Right lobe of liver (tissue), 6 donors: ENCODE results near the gene PLAGL2. TPM values are rescaled to one million over a fixed set of nuclear protein-coding genes. Genes with fewer than 3 reads are reported as not detected.

Experiments
- ATAC-seq, 4 donors: fragments of 200-7000 bp; cut with Tn5 transposase; one replicate each; pipeline ENCODE4 v1.9.1; 2020; ENCODE audit warnings: mild to moderate bottlenecking in 4 of 4, moderate library complexity in 4 of 4
- DNase-seq, 3 donors: peaks; one replicate each; pipeline ENCODE4 v3.0.0-alpha.2; 2020
- H3K27ac ChIP-seq, 3 donors: fragments of 200-600 bp; one replicate each; pipeline ENCODE4 v1.8.0; 2022
- H3K27me3 ChIP-seq, 2 donors: fragments of 200-600 bp; one replicate each; pipeline ENCODE4 v1.8.0; 2022
- H3K36me3 ChIP-seq, 4 donors: fragments of 200-600 bp; sonication (generic) in 1 of 4; one replicate each; pipeline versions ENCODE4 v1.5.1 to v1.8.0; 2017 to 2022; ENCODE audit warnings: control low read depth in 1 of 4
- H3K4me1 ChIP-seq, 4 donors: fragments of 200-600 bp; sonication (generic) in 1 of 4; one replicate each; pipeline versions ENCODE4 v1.5.1 to v1.8.0; 2017 to 2022; ENCODE audit warnings: control low read depth in 1 of 4
- H3K4me3 ChIP-seq, 3 donors: fragments of 200-600 bp; one replicate each; pipeline ENCODE4 v1.8.0; 2022
- H3K9me3 ChIP-seq, 4 donors: fragments of 200-600 bp; sonication (generic) in 1 of 4; one replicate each; pipeline versions ENCODE4 v1.5.1 to v1.8.0; 2017 to 2022; ENCODE audit warnings: control low read depth in 1 of 4
- CTCF ChIP-seq, 4 donors: fragments of 200-600 bp in 3 of 4; fragments of 450-650 bp in 1 of 4; IDR thresholded peaks; one replicate each; pipeline versions ENCODE4 v1.5.1 to v1.8.0; 2016 to 2022; ENCODE audit warnings: antibody characterized with exemption in 4 of 4, mild to moderate bottlenecking in 2 of 4
- POLR2A ChIP-seq: fragments of 450-650 bp; IDR thresholded peaks from one replicate; pipeline ENCODE4 v1.6.1; 2017; ENCODE audit warnings: antibody characterized with exemption, mild to moderate bottlenecking
- whole genome bisulfite sequencing: methylation state at CpG from one replicate; pipeline ENCODE4 v1.1.6; 2018; ENCODE audit warnings: low coverage, low lambda C conversion rate; ENCODE audit not compliant: insufficient coverage; ENCODE audit errors: missing lambda C conversion rate; 5-methylcytosine and 5-hydroxymethylcytosine counted together
- intact Hi-C, 2 donors: fragments of 100-400 bp; cut with DNase I; formaldehyde crosslinking; loops; one replicate each; pipeline versions ENCODE4 v1.11.2 to v1.14.1; 2022
- total RNA-seq, 6 experiments: library from RNA; depleted of rRNA in 2 of 6; stranded (reverse); fragments of >200 nt in 2 of 6; fragmentation: NEBNext Ultra II Directional in 3 of 6; extraction: Animal tissue kit (Norgen Biotek cat#: 25700) in 3 of 6; gene quantifications; one replicate each; pipeline versions ENCODE4 v1.1.0 to v1.2.4, GENCODE V29; 2016 to 2023
- donor health status: DM: no; HTN: yes; CAD: no.
- donor health status: DM: no; HTN: no; CAD: no.
- donor health status: DM: no; HTN: no; CAD: no.
- donor health status: DM: no; HTN: yes; CAD: no.
- donor health status: DM: no; HTN: yes; CAD: no.

PLAGL2 gene
- total RNA-seq, 6 experiments from 2014 or later: 1.5 to 3.1 (median 2.4) TPM

- intact Hi-C loops: no loop called here
- no peak for ATAC-seq
- no peak overlapping the region for H3K27ac ChIP-seq
Observed at GRCh38 chr20:32184961-32185603, 22.5 kb downstream of the PLAGL2 start.

GRCh38 chr20:32183947-32184635 is 23.5 kb downstream of the PLAGL2 start:
- Histone ChIP-seq H3K4me3 (no peak overlapping the region), H3K4me1 (no peaks in the 10 kb centered on the region), H3K9me3 (no peaks in the 10 kb centered on the region), H3K27me3 (no peaks in the 10 kb centered on the region), H3K27ac (no peak overlapping the region), H3K36me3 (no peaks in the 10 kb centered on the region)
- WGBS: 86% methylated on average over 1 of the region's 4 CpGs
- intact Hi-C loops: no loop called here
- ATAC-seq: no peak
- TF ChIP-seq CTCF (IDR thresholded peaks at IDR 0.05) (no peak), POLR2A (no peak)
- peak in 1 of 3 donors; percentile 31 for DNase-seq

More at GRCh38 chr20:32184961-32185603, 22.5 kb downstream of the PLAGL2 start:
- Histone ChIP-seq H3K36me3 (no peaks in the 10 kb centered on the region), H3K4me1 (peaks cover 0 to 8% (median 0%) of the 10 kb centered on the region in 4 donors), H3K27me3 (no peaks in the 10 kb centered on the region), H3K9me3 (no peaks in the 10 kb centered on the region), H3K4me3 (no peak overlapping the region)
- peak in 1 of 3 donors; percentile 14 for DNase-seq
- TF ChIP-seq POLR2A: no peak
- no peak for TF ChIP-seq CTCF (IDR thresholded peaks at IDR 0.05)
- 68% methylated on average over 10 of the region's 10 CpGs for WGBS

- no peak for DNase-seq
- no peaks in the 10 kb centered on the region for H3K36me3 ChIP-seq
- H3K9me3 ChIP-seq: no peaks in the 10 kb centered on the region
- no peak overlapping the region for H3K27ac ChIP-seq
- H3K4me1 ChIP-seq: no peaks in the 10 kb centered on the region
- no peak for TF ChIP-seq POLR2A
- TF ChIP-seq CTCF (IDR thresholded peaks at IDR 0.05): no peak
- H3K4me3 ChIP-seq: no peak overlapping the region
- no peaks in the 10 kb centered on the region for H3K27me3 ChIP-seq
- WGBS: 60% methylated on average over 1 of the region's 2 CpGs
- ATAC-seq: no peak
- intact Hi-C loops: no loop called here
Observed at GRCh38 chr20:32181606-32182005, 25.9 kb downstream of the PLAGL2 start.

- no peak for ATAC-seq
- H3K4me1 ChIP-seq: no peaks in the 10 kb centered on the region
- WGBS: 93% methylated on average over 4 of the region's 4 CpGs
Observed at GRCh38 chr20:32179934-32180333, 27.6 kb downstream of the PLAGL2 start.

More at GRCh38 chr20:32179934-32180333, 27.6 kb downstream of the PLAGL2 start:
- no peak overlapping the region for H3K4me3 ChIP-seq
- H3K27ac ChIP-seq: no peak overlapping the region
- H3K27me3 ChIP-seq: no peaks in the 10 kb centered on the region
- TF ChIP-seq CTCF (IDR thresholded peaks at IDR 0.05): no peak
- no peak for TF ChIP-seq POLR2A
- intact Hi-C loops: no loop called here
- H3K36me3 ChIP-seq: no peaks in the 10 kb centered on the region
- no peak for DNase-seq
- no peaks in the 10 kb centered on the region for H3K9me3 ChIP-seq
